ENCODE measurements around the gene HMX3.

DNA sequence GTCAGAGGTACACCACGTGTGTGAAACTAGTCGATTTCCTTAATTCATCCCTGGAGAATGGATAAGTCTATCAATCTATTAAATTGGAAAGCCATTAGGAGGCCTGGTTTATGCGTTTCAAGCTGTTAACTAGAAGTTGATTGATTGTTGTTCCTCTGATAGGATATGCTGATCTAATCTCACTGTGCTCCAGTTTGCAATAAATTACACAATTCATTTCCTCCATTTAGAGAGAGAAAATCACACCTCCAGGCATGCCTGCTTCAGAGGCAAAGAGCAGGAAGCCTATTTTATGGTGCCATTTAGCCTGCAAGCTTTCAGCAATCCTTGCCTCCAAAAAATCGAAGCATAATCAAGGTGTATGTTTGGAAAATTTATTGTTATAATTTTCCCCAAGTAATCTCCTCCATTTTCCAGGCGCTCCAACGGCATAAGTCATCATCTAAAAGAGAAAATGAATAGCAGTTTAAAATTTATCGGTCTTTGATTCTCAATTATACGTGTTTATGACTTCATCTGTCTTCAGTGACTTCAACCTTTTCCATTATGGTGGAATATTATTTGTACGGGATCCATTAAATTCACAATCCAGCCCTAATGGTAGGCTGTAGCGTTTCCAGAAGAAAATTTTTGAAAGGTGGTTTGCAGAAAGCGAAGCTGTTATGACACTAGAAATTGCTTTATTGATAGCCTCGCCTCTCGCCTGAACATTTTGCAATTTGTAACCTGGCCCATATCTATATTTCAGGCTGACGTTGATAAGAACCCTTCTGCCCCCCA, 42.9 kb upstream of the HMX3 start:
- TF ChIP-seq, protein P1, sequence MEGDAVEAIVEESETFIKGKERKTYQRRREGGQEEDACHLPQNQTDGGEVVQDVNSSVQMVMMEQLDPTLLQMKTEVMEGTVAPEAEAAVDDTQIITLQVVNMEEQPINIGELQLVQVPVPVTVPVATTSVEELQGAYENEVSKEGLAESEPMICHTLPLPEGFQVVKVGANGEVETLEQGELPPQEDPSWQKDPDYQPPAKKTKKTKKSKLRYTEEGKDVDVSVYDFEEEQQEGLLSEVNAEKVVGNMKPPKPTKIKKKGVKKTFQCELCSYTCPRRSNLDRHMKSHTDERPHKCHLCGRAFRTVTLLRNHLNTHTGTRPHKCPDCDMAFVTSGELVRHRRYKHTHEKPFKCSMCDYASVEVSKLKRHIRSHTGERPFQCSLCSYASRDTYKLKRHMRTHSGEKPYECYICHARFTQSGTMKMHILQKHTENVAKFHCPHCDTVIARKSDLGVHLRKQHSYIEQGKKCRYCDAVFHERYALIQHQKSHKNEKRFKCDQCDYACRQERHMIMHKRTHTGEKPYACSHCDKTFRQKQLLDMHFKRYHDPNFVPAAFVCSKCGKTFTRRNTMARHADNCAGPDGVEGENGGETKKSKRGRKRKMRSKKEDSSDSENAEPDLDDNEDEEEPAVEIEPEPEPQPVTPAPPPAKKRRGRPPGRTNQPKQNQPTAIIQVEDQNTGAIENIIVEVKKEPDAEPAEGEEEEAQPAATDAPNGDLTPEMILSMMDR (IDR thresholded peaks at IDR 0.05; ENCODE audit: insufficient read depth, low read length, poor library complexity, severe bottlenecking): no peak
- TF ChIP-seq EZH2phosphoT487 (conservative IDR thresholded peaks at IDR 0.05; ENCODE audit: low read length): no peak
